K562 (cell line): ENCODE measurements around the gene CNPPD1. TPM values are rescaled to one million over a fixed set of nuclear protein-coding genes. Genes with fewer than 3 reads are reported as not detected.
A peak's percentile ranks its signal among the peaks of the same experiment; 100 is the strongest.

Experiments used
- ELF2 ChIP-seq: fragments of 250-450 bp; sonication (Bioruptor Pico); IDR thresholded peaks from 2 replicates; pipeline ENCODE4 v1.5.0; 2021; ENCODE audit warnings: mild to moderate bottlenecking
- FOXK2 ChIP-seq, 2 experiments: fragments of 450-650 bp; IDR thresholded peaks in 1 of 2; conservative IDR thresholded peaks in 1 of 2; 2 replicates each; pipeline ENCODE4 v1.6.1; 2016; ENCODE audit warnings: low read depth in 2 of 2, mild to moderate bottlenecking in 1 of 2
- HOMEZ ChIP-seq: fragments of 250-450 bp; sonication (Bioruptor Pico); IDR thresholded peaks from 2 replicates; pipeline ENCODE4 v1.4.0; 2020; ENCODE audit warnings: mild to moderate bottlenecking, moderate library complexity
- NBN ChIP-seq: fragments of 450-650 bp; IDR thresholded peaks from 2 replicates; pipeline ENCODE4 v1.6.1; 2016; ENCODE audit warnings: low read depth, mild to moderate bottlenecking
- PHF20 ChIP-seq: fragments of 450-650 bp; IDR thresholded peaks from 2 replicates; pipeline ENCODE4 v1.6.1; 2018; ENCODE audit not compliant: partially characterized antibody
- ZBTB11 ChIP-seq, 3 experiments: fragments of 200-800 bp in 1 of 3; fragments of 250-450 bp in 1 of 3; fragments of 450-650 bp in 1 of 3; sonication (Bioruptor Pico) in 1 of 3; sonication (Bioruptor generic) in 1 of 3; formaldehyde crosslinking in 1 of 3; IDR thresholded peaks; 2 replicates each; pipeline versions ENCODE4 v1.6.1 to v1.8.0; 2016 to 2022; ENCODE audit warnings: mild to moderate bottlenecking in 2 of 3, missing genetic modification characterization in 2 of 3, missing compliant biosample characterization in 1 of 3, moderate library complexity in 1 of 3
- ZNF12 ChIP-seq: sonication (generic); formaldehyde crosslinking; IDR thresholded peaks from 2 replicates; pipeline ENCODE4 v1.4.0; 2020; ENCODE audit warnings: mild to moderate bottlenecking, missing genetic modification reagents
- ZNF263 ChIP-seq: sonication (generic); formaldehyde crosslinking; IDR thresholded peaks from 2 replicates; pipeline ENCODE4 v1.8.0; 2022; ENCODE audit warnings: mild to moderate bottlenecking, missing genetic modification reagents, borderline replicate concordance
- polyA plus RNA-seq, 8 experiments: library from polyadenylated mRNA; depleted of rRNA in 4 of 8; stranded (reverse) in 5 of 8; unstranded in 3 of 8; fragments of >200 nt; fragmentation: Nextera tagmentation in 2 of 8; fragmentation: Illumina TruSeq in 1 of 8; extraction: Ambion mirVana in 2 of 8; extraction: Trizol in 1 of 8; gene quantifications; 2 replicates each; pipeline versions ENCODE4 v1.2.1 to v1.2.3, GENCODE V29; 2011 to 2014; ENCODE audit warnings: inconsistent platforms in 1 of 8, missing spikeins in 1 of 8
- total RNA-seq, 7 experiments: library from RNA; depleted of rRNA in 6 of 7; stranded (reverse); fragments of >200 nt in 6 of 7; fragmentation: Illumina TruSeq in 2 of 7; extraction: Trizol in 2 of 7; gene quantifications; 2 replicates each; pipeline versions ENCODE4 v1.2.1 to v1.2.3, GENCODE V29; 2011 to 2021; ENCODE audit warnings: low replicate concordance in 1 of 7
- TF ChIP-seq, protein P1 (sequence below): fragments of 450-650 bp; IDR thresholded peaks from 2 replicates; pipeline ENCODE4 v1.6.1; 2016; ENCODE audit warnings: mild to moderate bottlenecking, moderate library complexity

The CNPPD1 gene
- total and polyA plus RNA-seq, 9 of the 15 experiments (the other 6 are each of a cell fraction or from before 2014, with no cell fraction given): 9.9 to 53.5 (median 27.0) TPM

DNA sequence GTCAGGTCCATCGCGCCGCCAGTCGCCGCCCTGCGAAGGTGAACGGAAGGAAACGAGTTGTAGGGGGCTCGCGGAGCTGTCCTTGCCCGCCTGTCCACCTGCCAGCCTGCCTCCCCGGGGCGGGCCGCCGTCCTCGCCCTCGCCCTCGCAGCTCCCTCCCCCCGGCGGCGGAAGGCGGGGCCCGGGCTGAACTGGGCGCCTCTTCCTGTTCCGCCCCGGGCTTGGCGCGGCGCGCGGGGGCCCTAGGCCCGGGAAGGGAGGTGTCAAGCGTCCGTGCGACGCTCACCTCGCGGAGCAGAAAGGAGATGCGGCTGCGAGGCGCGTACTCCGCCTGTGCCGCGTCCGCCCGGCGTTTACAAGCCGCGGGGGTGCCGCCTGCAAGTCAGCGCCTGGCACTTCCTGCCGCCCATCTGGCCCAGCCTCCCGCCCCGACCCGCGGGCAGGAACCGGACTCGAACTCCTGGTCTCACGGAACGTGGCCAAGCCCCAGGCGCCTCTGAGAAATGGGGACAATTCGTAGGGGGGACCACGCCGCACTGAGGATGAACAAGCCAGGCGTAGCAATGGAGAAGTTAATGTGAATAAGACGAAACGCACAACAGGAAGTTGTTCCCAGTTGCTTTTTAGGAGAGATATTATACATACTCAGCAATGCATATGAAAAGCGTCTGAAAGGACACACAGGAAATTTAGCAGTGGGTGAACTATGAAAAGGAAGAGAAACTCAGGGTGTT, at the start of gene CNPPD1 (continued):
- TF ChIP-seq HOMEZ (0 out of 2 replicates have a peak, but pooled peaks have one; percentile 60), ZBTB11 (CRISPR knock-in tag; IDR thresholded peaks at IDR 0.05) (peak in 1 of 3 experiments; percentile 69; a peak in 1 of 6 replicates), ZNF12 (CRISPR knock-in tag) (no peak), ZNF263 (no peak), NBN (no peak), FOXK2 (conservative IDR thresholded peaks at IDR 0.05 in 1 of 2, IDR thresholded peaks at IDR 0.05 in 1 of 2; ENCODE audit: low read depth in 2 of 2) (no peak), ELF2 (CRISPR knock-in tag) (peak; percentile 54; the same call in 1 of the 2 replicates), PHF20 (peak; percentile 40)
- TF ChIP-seq, protein P1, sequence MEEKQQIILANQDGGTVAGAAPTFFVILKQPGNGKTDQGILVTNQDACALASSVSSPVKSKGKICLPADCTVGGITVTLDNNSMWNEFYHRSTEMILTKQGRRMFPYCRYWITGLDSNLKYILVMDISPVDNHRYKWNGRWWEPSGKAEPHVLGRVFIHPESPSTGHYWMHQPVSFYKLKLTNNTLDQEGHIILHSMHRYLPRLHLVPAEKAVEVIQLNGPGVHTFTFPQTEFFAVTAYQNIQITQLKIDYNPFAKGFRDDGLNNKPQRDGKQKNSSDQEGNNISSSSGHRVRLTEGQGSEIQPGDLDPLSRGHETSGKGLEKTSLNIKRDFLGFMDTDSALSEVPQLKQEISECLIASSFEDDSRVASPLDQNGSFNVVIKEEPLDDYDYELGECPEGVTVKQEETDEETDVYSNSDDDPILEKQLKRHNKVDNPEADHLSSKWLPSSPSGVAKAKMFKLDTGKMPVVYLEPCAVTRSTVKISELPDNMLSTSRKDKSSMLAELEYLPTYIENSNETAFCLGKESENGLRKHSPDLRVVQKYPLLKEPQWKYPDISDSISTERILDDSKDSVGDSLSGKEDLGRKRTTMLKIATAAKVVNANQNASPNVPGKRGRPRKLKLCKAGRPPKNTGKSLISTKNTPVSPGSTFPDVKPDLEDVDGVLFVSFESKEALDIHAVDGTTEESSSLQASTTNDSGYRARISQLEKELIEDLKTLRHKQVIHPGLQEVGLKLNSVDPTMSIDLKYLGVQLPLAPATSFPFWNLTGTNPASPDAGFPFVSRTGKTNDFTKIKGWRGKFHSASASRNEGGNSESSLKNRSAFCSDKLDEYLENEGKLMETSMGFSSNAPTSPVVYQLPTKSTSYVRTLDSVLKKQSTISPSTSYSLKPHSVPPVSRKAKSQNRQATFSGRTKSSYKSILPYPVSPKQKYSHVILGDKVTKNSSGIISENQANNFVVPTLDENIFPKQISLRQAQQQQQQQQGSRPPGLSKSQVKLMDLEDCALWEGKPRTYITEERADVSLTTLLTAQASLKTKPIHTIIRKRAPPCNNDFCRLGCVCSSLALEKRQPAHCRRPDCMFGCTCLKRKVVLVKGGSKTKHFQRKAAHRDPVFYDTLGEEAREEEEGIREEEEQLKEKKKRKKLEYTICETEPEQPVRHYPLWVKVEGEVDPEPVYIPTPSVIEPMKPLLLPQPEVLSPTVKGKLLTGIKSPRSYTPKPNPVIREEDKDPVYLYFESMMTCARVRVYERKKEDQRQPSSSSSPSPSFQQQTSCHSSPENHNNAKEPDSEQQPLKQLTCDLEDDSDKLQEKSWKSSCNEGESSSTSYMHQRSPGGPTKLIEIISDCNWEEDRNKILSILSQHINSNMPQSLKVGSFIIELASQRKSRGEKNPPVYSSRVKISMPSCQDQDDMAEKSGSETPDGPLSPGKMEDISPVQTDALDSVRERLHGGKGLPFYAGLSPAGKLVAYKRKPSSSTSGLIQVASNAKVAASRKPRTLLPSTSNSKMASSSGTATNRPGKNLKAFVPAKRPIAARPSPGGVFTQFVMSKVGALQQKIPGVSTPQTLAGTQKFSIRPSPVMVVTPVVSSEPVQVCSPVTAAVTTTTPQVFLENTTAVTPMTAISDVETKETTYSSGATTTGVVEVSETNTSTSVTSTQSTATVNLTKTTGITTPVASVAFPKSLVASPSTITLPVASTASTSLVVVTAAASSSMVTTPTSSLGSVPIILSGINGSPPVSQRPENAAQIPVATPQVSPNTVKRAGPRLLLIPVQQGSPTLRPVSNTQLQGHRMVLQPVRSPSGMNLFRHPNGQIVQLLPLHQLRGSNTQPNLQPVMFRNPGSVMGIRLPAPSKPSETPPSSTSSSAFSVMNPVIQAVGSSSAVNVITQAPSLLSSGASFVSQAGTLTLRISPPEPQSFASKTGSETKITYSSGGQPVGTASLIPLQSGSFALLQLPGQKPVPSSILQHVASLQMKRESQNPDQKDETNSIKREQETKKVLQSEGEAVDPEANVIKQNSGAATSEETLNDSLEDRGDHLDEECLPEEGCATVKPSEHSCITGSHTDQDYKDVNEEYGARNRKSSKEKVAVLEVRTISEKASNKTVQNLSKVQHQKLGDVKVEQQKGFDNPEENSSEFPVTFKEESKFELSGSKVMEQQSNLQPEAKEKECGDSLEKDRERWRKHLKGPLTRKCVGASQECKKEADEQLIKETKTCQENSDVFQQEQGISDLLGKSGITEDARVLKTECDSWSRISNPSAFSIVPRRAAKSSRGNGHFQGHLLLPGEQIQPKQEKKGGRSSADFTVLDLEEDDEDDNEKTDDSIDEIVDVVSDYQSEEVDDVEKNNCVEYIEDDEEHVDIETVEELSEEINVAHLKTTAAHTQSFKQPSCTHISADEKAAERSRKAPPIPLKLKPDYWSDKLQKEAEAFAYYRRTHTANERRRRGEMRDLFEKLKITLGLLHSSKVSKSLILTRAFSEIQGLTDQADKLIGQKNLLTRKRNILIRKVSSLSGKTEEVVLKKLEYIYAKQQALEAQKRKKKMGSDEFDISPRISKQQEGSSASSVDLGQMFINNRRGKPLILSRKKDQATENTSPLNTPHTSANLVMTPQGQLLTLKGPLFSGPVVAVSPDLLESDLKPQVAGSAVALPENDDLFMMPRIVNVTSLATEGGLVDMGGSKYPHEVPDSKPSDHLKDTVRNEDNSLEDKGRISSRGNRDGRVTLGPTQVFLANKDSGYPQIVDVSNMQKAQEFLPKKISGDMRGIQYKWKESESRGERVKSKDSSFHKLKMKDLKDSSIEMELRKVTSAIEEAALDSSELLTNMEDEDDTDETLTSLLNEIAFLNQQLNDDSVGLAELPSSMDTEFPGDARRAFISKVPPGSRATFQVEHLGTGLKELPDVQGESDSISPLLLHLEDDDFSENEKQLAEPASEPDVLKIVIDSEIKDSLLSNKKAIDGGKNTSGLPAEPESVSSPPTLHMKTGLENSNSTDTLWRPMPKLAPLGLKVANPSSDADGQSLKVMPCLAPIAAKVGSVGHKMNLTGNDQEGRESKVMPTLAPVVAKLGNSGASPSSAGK: peak; percentile 88
